Coronary artery (tissue), 2 donors: ENCODE data around the gene L3MBTL2.
"Not testable (repeated sequence)": the region's sequence is repeated elsewhere in the genome, so short reads cannot be mapped to it uniquely, and the experiment has no call there.

Experiments used
- DNase-seq: peaks from one replicate; pipeline ENCODE4 v3.0.0-alpha.2; 2017; ENCODE audit warnings: low spot score
- H3K27ac ChIP-seq, 2 donors: fragments of 200-600 bp; sonication (generic); one replicate each; pipeline ENCODE4 v1.5.1; 2016 to 2019
- H3K4me3 ChIP-seq: fragments of 200-600 bp; sonication (generic); 2 replicates; pipeline ENCODE4 v1.5.1; 2016; ENCODE audit warnings: mild to moderate bottlenecking, moderate library complexity
- CTCF ChIP-seq: fragments of 200-600 bp; sonication (generic); IDR thresholded peaks from one replicate; pipeline ENCODE4 v1.5.1; 2019; ENCODE audit warnings: antibody characterized with exemption

L3MBTL2 gene

GRCh38 chr22:41249442-41249841 is 44.3 kb downstream of the L3MBTL2 start:
- Histone ChIP-seq H3K27ac (no peak overlapping the region), H3K4me3 (no peak overlapping the region)
- TF ChIP-seq CTCF = no peak
- no peak for DNase-seq

- no peak for DNase-seq
- TF ChIP-seq CTCF = no peak
- Histone ChIP-seq H3K4me3 (no peak overlapping the region), H3K27ac (no peak overlapping the region)
Measured at GRCh38 chr22:41250127-41250526, 45.0 kb downstream of the L3MBTL2 start.

- Histone ChIP-seq H3K27ac (no peak overlapping the region), H3K4me3 (no peak overlapping the region)
- TF ChIP-seq CTCF = no peak
- DNase-seq = no peak
Measured at GRCh38 chr22:41252365-41252764, 47.3 kb downstream of the L3MBTL2 start.

- TF ChIP-seq CTCF = no peak
- Histone ChIP-seq H3K27ac (no peak overlapping the region), H3K4me3 (no peak overlapping the region)
- no peak for DNase-seq
Measured at GRCh38 chr22:41254230-41254629, 49.1 kb downstream of the L3MBTL2 start.

GRCh38 chr22:41256254-41257253 is 51.4 kb downstream of the L3MBTL2 start:
- no peak for DNase-seq
- no peak for TF ChIP-seq CTCF
- no peak overlapping the region for H3K27ac ChIP-seq
- no peak overlapping the region for H3K4me3 ChIP-seq

- no peak for DNase-seq
- TF ChIP-seq CTCF = no peak
- no peak overlapping the region for H3K27ac ChIP-seq
- H3K4me3 ChIP-seq = no peak overlapping the region
Measured at GRCh38 chr22:41257696-41258095, 52.6 kb downstream of the L3MBTL2 start.

- not testable (repeated sequence) for H3K27ac ChIP-seq, H3K4me3 ChIP-seq, DNase-seq
Measured at GRCh38 chr22:41259756-41260155, 54.6 kb downstream of the L3MBTL2 start.
